Kidney capillary endothelial cell (primary cell): ENCODE results near the gene SPACA5.
"Not testable (repeated sequence)": the region's sequence is repeated elsewhere in the genome, so short reads cannot be mapped to it uniquely, and the experiment has no call there.

Experiments used
- DNase-seq: peaks from one replicate; pipeline ENCODE4 v3.0.0-alpha.2; 2018; ENCODE audit warnings: low spot score

SPACA5 gene

GRCh38 chrX:48021026-48021900, 14.5 kb downstream of the SPACA5 start:
- DNase-seq: peak; percentile 67

- DNase-seq: no peak
Observed at GRCh38 chrX:48022100-48022499, 15.3 kb downstream of the SPACA5 start.

GRCh38 chrX:48022738-48023137, 15.9 kb downstream of the SPACA5 start:
- no peak for DNase-seq

GRCh38 chrX:48025561-48025960, 18.8 kb downstream of the SPACA5 start:
- peak; percentile 48 for DNase-seq

- not testable (repeated sequence) for DNase-seq
Observed at GRCh38 chrX:48027545-48027944, 20.8 kb downstream of the SPACA5 start.

- no peak for DNase-seq
Observed at GRCh38 chrX:48028091-48028490, 21.3 kb downstream of the SPACA5 start.

GRCh38 chrX:48030237-48030636, 23.4 kb downstream of the SPACA5 start:
- DNase-seq: no peak

GRCh38 chrX:48030641-48031173, 23.9 kb downstream of the SPACA5 start:
- DNase-seq: not testable (repeated sequence)

- no peak for DNase-seq
Observed at GRCh38 chrX:48035891-48036290, 29.1 kb downstream of the SPACA5 start.

- no peak for DNase-seq
Observed at GRCh38 chrX:48043056-48043455, 36.3 kb downstream of the SPACA5 start.

GRCh38 chrX:48045410-48046311, 38.9 kb downstream of the SPACA5 start:
- DNase-seq: peak; percentile 41

- no peak for DNase-seq
Observed at GRCh38 chrX:48046846-48047245, 40.1 kb downstream of the SPACA5 start.

GRCh38 chrX:48058621-48059295, 52.0 kb downstream of the SPACA5 start:
- no peak for DNase-seq

- no peak for DNase-seq
Observed at GRCh38 chrX:48059296-48059639, 52.5 kb downstream of the SPACA5 start.
